Right ventricle myocardium inferior (tissue), 1 donor: ENCODE results near the gene SERPIND1. TPM values are rescaled to one million over a fixed set of nuclear protein-coding genes. Genes with fewer than 3 reads are reported as not detected.
A peak's percentile ranks its signal among the peaks of the same experiment; 100 is the strongest.

Source experiments
- ATAC-seq: fragments of 200-7000 bp; cut with Tn5 transposase; one replicate; pipeline ENCODE4 v1.9.1; 2020; ENCODE audit warnings: mild to moderate bottlenecking, moderate library complexity
- DNase-seq: peaks from one replicate; pipeline ENCODE4 v3.0.0; 2021; ENCODE audit errors: missing footprints
- intact Hi-C: fragments of 100-400 bp; cut with DNase I; formaldehyde crosslinking; loops from one replicate; pipeline ENCODE4 v1.11.0; 2022
- total RNA-seq: library from RNA; stranded (reverse); fragmentation: NEBNext Ultra II Directional; extraction: Animal tissue kit (Norgen Biotek cat#: 25700); gene quantifications from one replicate; pipeline ENCODE4 v1.2.1, GENCODE V29; 2021
- donor health status: DM: no; HTN: yes; CAD: no; lungs with severe emphysema.

The SERPIND1 gene
- total RNA-seq, 1 donor from 2014 or later, result not detected

DNA sequence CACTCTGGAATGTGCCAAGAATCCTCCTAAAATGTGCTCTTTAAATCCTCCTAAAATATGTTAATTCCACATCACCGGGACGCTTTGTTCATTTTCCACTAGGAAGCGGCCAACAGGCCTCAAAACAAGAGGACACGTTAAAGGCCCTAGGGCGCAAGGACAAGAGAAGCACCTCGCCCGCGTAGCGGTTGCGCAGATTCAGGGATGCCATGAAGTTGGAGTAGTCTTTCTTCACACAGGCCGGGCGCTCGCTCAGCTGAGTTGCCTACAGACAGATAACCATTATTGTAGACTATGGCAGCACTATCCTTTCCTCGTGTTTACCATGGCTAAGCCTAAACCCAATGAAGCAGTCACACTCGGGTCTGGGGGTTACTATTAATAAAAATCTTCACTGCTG is 29.5 kb upstream of the SERPIND1 start:
- intact Hi-C loops, result no loop called here
- ATAC-seq, result no peak
- DNase-seq, result no peak

DNA sequence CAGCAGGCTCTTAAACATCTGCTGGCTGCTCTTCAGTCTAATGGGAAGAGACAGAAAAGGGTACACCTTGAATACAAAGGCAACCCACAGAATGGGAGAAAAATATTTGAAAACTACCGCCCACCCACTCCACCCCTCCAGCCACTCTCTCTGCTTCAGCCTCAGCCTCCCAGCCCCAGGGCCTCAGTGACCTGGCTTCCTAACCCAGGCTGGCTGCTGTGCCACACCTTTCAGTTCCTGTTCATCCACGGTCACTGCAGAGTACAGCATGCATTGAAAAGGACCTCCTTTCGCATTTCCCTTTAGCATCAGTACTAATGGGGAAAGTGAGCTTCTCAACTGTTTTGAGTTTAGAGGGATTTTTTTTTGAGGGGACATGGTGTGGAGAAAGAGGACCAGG is 28.8 kb upstream of the SERPIND1 start:
- intact Hi-C loops, result no loop called here
- DNase-seq, result no peak
- ATAC-seq, result no peak

DNA sequence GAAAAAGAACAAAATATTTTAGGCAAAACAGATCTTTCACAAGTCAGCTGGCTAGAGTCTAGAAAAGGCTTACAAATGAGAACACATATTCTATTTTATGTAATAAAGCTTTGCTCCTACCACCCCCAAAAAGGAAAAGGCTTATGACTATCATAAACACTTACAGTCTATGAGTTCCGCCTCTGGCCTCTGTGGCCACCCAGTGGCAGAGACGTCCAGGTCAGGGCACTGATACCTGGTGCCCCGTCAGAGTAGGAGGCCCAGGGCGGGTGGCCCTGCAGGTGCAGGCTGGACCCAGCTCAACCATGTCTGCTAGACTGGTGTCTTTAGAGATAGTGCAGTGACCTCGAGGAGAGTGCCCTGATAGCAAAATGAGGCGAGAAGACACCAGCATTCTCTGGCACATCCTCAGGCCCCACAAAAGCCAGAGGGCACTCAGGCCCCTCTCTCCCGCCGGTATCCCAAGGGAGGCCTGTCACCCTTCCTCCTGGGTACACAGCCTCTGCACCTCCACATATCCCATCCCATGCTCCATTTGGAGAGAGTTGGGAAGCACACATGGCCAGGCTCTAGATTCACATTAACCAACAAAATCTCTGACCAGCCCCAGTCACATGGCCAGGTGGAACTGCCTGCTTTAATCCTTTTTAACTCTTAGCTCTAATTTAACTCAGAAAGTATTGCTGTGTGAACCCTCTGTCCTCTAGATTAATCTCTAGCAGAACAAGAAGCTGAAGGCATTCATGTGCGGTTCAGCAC is 27.3 kb upstream of the SERPIND1 start:
- no peak for DNase-seq
- intact Hi-C loops, result no loop called here
- no peak for ATAC-seq

DNA sequence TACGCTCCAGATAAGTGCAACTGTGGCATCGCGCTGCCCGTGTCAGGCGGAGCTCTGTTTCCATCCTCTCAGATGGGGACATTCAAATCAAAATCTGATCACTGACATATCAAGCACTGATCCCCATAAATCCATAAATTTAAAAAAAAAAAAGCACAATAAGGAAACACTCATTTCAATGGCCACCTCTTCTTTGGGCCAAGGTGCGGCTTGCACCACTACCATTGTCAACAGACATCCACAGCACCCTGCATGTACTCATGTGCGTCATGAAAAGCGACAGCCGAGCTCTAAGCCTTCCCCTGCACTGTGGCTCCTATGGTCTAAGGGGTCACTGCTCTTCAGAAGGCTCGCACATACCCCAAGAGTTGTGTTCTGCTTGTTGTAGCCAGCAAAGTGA is 26.7 kb upstream of the SERPIND1 start:
- intact Hi-C loops, result no loop called here
- ATAC-seq (no peak), DNase-seq (no peak)

DNA sequence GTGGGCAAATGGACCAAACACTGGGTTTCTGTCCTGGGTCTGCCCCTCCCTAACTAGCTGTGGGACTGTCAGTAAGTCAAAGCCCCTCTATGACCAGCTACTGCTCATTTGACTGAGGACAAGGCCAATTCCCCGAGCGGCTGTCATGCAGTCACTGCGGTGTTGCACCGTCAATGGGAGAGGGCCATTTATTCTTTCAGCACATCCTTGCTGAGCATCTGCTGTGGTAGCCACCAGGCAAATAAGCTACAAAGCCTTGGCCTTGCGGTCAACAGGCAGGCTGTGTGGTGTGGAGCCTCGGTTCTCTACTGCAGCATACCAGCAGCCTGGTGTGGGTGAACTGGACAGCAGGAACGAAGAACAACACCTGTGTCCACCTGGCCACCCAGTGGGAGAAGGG is 25.8 kb upstream of the SERPIND1 start:
- intact Hi-C loops, result no loop called here
- ATAC-seq (no peak), DNase-seq (no peak)

DNA sequence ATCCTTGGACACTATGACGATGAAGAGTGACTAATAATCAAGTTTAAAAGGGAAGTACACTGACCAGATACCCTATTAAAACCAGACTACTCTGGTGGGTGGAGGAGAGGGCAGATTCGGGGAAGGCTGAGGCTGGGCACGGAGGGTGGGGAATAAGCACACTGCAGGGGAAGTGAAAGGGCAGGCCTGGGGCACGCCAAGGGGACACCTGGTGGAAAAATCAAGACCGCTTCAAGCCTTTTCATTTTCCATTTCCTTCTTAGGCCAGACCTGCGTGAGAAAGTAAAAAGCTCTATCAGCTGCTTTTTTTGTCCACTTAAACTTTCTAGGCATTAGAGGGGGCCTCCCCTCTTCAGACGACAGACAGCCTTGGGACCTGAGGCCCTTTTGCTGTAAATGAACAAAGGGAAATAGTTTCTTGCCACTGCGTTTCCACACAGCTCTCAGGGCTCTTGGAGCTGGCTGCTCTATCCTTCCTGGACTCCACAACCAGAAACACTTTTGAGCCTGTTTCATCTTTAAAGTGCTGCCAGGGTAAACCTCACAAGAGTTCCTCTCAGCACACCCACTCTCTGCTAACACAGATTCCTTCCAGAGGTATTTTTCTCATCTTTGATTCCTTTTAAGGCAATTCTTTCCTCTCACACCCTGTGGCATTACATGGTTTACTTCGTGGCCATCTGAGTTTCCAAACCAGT is 25.0 kb upstream of the SERPIND1 start:
- ATAC-seq, result no peak
- intact Hi-C loops, result no loop called here
- no peak for DNase-seq

DNA sequence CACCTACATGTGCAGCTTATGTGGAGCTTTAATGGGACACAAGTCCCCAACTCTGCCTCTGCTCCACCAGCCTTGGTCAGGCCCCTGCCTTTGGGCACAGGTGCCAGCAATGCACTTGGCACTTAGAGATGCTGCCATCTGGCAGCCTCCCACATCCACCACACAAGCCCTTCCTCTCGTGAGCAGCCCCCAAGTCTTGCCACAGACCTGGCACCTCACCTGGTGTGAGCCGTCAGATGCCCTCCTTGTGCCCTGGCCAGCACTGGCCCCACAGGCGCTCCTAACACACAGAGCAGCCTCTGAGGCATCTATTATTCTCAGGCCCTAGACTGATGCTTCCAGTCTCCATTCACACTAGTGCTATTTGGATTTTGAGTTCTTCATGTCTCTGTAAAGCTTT is 24.5 kb upstream of the SERPIND1 start:
- DNase-seq, result no peak
- ATAC-seq, result no peak
- intact Hi-C loops, result no loop called here

DNA sequence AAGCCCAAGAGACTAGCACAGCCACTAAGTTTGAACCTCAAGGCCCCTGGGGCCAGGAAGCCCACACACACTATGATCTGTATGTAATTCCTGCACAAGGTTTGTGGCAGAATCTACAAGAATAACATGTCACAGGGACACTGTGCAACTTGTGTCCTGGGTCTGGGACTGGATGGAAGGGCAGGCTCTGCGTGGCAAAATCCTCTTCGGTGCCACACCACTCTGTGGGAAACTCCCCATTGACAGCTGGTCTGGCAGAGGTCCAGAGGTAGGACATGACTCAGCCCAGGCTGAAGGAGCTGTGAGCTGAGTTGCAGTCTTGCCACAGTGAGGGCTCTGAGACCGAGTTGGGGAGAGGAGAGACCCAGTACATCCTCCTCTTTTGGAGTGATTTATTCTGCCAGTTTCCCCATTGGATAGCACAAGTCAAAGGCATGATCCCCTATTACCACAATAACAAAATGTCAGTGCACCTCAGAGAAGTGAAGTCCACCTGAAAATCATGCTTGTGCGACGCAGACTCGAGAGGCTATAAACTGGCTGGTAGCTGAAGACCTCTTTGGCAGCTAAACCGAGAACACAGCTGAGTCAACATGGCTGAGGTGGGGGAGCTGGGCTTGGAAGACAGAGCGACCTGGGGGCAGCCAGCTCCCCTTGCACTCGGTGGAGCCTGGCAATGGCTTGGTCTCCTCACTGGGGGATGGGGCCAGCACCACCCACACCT is 23.3 kb upstream of the SERPIND1 start:
- intact Hi-C loops, result no loop called here
- no peak for DNase-seq
- ATAC-seq, result peak; percentile 85

DNA sequence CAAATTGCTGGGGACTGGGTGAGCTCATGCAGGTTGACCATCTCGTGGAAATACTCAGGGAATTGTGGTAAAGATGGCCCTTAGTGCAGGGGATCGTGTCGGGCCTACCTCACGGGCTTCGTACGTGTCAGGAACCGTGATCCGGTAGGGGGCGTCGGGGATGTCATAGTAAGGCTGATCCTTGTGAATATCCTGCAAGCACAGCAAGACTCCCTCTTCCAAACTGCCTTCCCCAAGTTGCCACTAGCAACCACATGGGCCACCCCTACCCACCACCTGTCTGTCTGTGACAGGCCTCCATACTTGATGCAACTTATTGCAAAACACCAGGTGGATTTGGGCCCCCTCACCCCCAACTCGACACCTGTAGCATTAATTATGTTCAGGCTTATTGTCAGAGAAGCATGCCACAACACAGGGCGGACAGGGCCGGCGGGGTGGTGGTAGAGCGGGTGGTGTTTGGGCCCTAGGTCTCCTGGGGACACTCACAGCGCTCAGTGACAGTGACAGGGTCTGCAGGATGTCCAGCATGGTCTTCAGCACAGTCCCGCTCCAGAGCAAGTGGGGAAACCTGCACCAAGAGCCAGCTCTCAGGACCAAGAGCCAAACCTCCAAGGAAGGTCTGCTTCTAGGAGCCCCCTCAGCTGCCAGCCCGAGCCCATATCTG is 22.6 kb upstream of the SERPIND1 start:
- intact Hi-C loops, result no loop called here
- DNase-seq, result no peak
- no peak for ATAC-seq

DNA sequence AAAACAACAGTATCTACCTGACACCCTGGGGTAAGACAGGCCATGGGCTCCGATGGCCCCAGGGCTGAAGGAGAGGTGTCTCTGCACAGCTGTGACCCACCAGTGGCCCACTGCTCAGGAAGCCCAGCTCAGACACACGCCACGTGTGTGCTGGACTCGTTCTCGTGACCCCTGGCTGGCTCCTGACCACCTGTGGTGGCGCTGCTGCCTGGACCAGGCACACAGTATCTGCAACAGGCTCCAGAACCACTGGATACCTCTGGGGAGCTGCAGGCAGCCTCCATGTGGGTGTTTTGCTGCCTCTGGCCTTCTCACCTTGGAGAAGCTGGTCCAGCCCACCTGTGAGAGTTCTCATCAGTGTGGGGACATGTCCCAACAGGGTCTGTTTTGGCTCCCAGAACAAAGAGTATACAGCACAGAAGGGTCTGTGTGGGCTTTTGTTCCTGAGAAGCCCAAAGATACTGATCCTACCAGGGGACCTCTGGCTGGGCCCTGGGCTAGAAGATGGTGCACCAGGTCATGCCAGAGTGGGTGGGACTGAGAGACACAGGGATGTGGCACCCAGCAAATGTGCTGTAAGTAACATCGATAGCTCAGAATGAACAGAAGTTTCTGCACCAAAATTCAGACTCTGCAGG is 21.7 kb upstream of the SERPIND1 start:
- intact Hi-C loops, result no loop called here
- DNase-seq (no peak), ATAC-seq (no peak)

DNA sequence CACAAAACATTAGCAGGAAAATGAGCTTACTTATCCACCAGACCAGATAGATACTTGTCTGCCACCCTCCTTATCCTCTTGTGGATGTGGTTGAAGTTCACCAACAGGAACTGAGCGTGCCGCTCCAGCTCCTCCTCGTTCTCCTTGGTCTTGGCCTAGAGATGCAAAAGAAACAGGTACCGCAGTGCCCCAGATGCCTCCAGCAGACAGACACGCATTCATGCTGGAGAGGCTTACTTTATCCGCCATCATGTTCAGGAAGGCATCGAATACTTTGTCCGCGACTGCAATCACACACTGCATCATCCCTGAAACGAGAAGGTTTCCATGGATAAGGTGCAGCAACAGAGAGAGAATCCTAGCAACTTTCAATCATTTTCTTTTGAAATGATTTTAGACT is 21.0 kb upstream of the SERPIND1 start:
- intact Hi-C loops, result no loop called here
- DNase-seq (no peak), ATAC-seq (no peak)

DNA sequence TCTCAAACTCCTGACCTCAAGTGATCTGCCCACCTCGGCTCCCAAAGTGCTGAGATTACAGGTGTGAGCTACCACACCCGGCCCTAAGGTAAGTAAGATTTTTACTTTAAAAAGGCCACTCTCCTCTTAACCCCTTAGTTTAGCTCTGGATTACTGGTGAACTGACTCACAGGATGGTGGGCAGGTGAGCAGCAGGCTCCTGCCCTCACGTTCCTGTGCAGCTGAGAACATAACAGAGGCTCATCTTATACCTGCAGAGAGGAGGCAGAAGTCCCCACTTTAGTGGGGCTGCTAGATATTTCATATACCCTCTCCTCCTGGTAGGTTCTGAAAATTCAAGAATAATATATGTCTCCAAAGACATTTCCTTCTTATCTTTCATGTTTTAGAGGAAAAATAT is 17.1 kb upstream of the SERPIND1 start:
- no peak for DNase-seq
- intact Hi-C loops, result no loop called here
- no peak for ATAC-seq

DNA sequence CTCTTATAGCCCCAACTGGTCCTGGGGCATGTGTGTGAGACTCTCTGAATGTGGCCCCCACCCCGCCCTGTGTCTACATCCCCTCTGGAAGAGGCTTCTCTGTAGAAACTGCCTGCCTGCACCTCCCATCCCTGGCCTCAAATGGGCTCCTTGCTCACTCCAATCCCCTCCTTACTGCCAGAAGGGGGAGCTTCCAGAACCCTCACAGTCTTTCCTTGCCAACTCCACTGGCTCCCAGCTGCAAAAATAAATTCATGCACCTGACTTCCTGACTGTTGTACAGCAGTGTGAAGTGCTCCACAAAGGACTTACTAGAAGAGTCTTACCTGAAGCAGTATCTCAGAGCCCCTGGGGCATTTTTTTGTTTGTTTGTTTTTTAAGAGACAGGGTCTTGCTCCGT is 15.2 kb upstream of the SERPIND1 start:
- ATAC-seq (no peak), DNase-seq (no peak)
- intact Hi-C loops, result no loop called here

DNA sequence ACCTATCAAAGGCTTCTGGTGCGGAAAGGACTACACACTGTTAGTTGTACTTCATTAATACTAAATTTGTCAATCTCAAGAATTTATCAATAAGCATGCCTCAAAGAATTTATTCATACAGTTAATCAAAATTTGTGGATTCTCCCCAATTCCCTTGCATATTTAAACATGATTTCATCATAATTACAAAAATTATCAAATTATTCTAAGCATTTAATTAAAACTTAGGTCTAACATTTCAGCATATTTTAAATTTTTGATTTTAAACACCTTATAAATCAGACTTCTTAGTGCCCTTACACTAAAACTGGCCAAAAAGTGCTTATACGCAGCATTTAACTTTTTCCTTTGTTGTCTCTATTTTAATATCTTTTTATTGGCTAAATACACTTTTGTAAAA is 13.8 kb upstream of the SERPIND1 start:
- DNase-seq, result no peak
- intact Hi-C loops, result no loop called here
- ATAC-seq, result no peak

DNA sequence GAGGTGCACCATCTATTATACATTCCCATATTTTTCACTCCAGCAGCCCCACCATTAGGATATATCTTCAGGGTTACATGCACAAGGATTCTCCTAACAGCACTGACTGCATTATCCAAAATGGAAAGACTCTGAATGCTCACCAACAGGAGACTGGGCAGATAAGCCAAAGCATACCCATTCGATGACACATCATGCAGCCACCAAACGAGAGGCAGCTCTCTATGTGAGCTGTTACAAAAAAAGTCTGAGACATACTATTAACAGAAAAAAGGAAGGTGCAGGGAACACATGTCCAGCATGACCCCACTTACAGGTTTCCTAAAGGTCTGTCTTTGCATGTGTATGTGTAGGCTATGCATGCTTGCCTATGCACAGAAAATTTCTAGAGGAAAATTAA is 12.4 kb upstream of the SERPIND1 start:
- no peak for DNase-seq
- intact Hi-C loops, result no loop called here
- ATAC-seq, result no peak

DNA sequence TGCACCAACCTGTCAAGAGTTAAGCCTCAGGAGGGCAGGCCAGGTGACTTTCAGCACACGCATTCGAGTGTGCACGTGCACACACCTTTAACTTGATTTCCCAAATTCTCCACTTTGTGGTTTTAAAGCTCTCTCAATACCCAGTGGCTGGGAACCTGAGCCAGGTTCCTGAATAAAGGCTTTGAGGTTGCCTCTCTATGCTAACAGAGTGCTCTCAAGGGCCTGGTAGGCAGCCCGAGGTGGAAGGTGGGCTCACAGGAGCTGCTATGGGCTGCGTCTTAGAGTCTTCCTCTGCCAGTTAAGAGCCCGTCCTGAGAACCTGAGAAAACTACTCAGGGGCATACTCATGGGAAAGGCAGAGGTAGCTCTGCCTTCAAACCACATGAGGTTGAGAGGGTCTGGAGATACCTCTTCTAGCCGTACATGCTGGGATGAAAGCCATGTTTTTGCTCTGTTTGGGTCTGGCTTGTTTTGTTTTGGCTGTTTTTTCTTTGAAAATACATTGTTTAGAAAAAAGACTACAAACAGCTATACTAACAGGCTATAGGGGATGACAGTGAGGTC is 11.6 kb upstream of the SERPIND1 start:
- DNase-seq (no peak), ATAC-seq (no peak)
- intact Hi-C loops, result no loop called here

DNA sequence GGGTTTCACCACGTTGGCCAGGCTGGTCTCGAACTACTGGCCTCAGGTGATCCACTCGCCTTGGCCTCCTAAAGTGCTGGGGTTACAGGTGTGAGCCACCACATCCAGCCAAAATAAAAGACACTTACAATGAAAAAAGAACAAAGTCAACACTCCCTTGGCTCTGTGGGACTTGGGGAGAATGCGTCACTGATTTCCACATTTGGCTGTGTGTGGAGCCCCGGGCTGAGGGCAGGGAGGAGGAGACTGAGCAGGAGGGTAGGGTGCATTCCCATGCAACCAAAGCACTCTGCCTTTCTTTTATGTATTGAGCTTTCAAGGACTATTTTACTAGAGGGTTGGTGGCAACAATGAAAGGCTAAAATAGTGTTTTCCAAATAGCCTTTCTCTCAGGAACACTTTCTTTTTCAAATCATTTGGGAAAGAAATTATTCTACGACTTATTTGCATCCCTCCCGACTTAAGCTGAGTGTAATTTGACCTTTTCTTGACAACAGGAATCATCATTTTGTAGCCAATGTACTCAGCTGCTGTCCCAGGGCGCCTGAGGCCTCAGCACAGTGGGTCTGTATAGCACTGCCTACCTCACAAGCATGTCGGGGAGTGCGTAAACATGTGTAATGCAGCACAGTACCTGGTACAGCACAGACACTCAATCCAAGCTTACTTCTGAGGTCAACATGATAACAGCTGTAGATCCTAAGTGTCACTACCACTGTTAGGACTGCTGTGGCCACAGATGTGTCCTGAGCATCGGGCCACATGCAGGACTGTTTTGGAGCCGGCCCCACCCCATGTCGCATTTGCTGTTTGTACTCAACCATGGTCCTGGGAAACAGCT is 10.1 kb upstream of the SERPIND1 start:
- DNase-seq, result no peak
- intact Hi-C loops, result no loop called here
- no peak for ATAC-seq

DNA sequence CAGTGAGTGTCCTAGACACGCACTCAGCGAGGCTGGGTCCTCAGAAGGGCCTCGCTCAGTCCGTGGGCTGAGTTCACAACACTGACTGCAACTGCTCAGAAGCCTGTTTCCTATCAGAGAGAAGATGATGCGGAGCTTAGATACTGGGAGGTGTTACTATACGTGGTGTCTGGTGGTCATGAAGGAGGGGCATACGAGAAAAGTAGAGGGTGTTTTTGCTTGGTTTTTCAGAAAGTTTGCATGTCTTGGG is 9.5 kb upstream of the SERPIND1 start:
- no peak for ATAC-seq
- intact Hi-C loops, result no loop called here
- no peak for DNase-seq
